GM12874 (cell line): ENCODE results near the gene MICAL1.

Experiments used
- CTCF ChIP-seq: IDR thresholded peaks from 2 replicates; pipeline ENCODE4 v1.5.1; 2011; ENCODE audit warnings: low read depth, mild to moderate bottlenecking, control low read depth, low read length, moderate library complexity; ENCODE audit not compliant: insufficient read depth

The MICAL1 gene

GRCh38 chr6:109482905-109483734 is 27.5 kb upstream of the MICAL1 start, which contains the start of gene ZBTB24:
Gene ZBTB24 (minus strand): TSS chr6:109483219. CDS start chr6:109482026, 1,193 bp downstream.
- TF ChIP-seq CTCF: no peak

GRCh38 chr6:109480993-109481480 is 25.5 kb upstream of the MICAL1 start:
- no peak for TF ChIP-seq CTCF

GRCh38 chr6:109478841-109479624 is 23.5 kb upstream of the MICAL1 start:
- no peak for TF ChIP-seq CTCF

GRCh38 chr6:109478222-109478805 is 22.7 kb upstream of the MICAL1 start:
- TF ChIP-seq CTCF: no peak

GRCh38 chr6:109477725-109478124 is 22.2 kb upstream of the MICAL1 start:
- TF ChIP-seq CTCF: no peak

GRCh38 chr6:109477184-109477583 is 21.6 kb upstream of the MICAL1 start:
- TF ChIP-seq CTCF: no peak

GRCh38 chr6:109475625-109476024 is 20.1 kb upstream of the MICAL1 start:
- TF ChIP-seq CTCF: no peak
